Esophagus muscularis mucosa (tissue), 3 donors: ENCODE results near the gene EVX2.

Experiments
- CTCF ChIP-seq, 3 experiments: fragments of 200-600 bp in 2 of 3; fragments of 450-650 bp in 1 of 3; sonication (generic) in 2 of 3; IDR thresholded peaks; one replicate each; pipeline ENCODE4 v1.5.1; 2017 to 2019; ENCODE audit warnings: antibody characterized with exemption in 3 of 3, mild to moderate bottlenecking in 2 of 3, moderate library complexity in 1 of 3
- POLR2A ChIP-seq: fragments of 450-650 bp; IDR thresholded peaks from one replicate; pipeline ENCODE4 v1.6.1; 2017; ENCODE audit warnings: antibody characterized with exemption, moderate library complexity, mild to moderate bottlenecking, low read depth
- POLR2AphosphoS5 ChIP-seq, 2 donors: sonication (generic); formaldehyde crosslinking; IDR thresholded peaks; one replicate each; pipeline ENCODE4 v1.6.1; 2017; ENCODE audit warnings: antibody characterized with exemption in 2 of 2

- TF ChIP-seq CTCF (IDR thresholded peaks at IDR 0.05) (no peak), POLR2A (no peak), POLR2AphosphoS5 (IDR thresholded peaks at IDR 0.05) (no peak)
These were observed 24.0 kb upstream of the EVX2 start for GRCh38 chr2:176107731-176108181.
